HUES48 (cell line): ENCODE measurements around the gene CASKIN2.

Source experiments
- H3K27ac ChIP-seq: one replicate; pipeline ENCODE4 v1.7.0; 2013; ENCODE audit warnings: low read depth, low read length, inconsistent platforms
- H3K27me3 ChIP-seq: 2 replicates; pipeline ENCODE4 v1.6.1; 2013; ENCODE audit warnings: mild to moderate bottlenecking, low read length; ENCODE audit not compliant: control insufficient read depth, insufficient read depth
- H3K36me3 ChIP-seq: 2 replicates; pipeline ENCODE4 v1.6.1; 2013; ENCODE audit warnings: low read length; ENCODE audit not compliant: control insufficient read depth, insufficient read depth
- H3K4me1 ChIP-seq: 2 replicates; pipeline ENCODE4 v1.6.1; 2013; ENCODE audit warnings: mild to moderate bottlenecking, low read length; ENCODE audit not compliant: control insufficient read depth, insufficient read depth
- H3K4me3 ChIP-seq: 2 replicates; pipeline ENCODE4 v1.5.1; 2013; ENCODE audit warnings: mild to moderate bottlenecking, low read depth, low read length
- H3K9ac ChIP-seq: 2 replicates; pipeline ENCODE4 v1.6.1; 2013; ENCODE audit warnings: mild to moderate bottlenecking, low read depth, low read length, moderate library complexity
- H3K9me3 ChIP-seq: 2 replicates; pipeline ENCODE4 v1.6.1; 2013; ENCODE audit warnings: low read length; ENCODE audit not compliant: control insufficient read depth, insufficient read depth

Gene CASKIN2, protein sequence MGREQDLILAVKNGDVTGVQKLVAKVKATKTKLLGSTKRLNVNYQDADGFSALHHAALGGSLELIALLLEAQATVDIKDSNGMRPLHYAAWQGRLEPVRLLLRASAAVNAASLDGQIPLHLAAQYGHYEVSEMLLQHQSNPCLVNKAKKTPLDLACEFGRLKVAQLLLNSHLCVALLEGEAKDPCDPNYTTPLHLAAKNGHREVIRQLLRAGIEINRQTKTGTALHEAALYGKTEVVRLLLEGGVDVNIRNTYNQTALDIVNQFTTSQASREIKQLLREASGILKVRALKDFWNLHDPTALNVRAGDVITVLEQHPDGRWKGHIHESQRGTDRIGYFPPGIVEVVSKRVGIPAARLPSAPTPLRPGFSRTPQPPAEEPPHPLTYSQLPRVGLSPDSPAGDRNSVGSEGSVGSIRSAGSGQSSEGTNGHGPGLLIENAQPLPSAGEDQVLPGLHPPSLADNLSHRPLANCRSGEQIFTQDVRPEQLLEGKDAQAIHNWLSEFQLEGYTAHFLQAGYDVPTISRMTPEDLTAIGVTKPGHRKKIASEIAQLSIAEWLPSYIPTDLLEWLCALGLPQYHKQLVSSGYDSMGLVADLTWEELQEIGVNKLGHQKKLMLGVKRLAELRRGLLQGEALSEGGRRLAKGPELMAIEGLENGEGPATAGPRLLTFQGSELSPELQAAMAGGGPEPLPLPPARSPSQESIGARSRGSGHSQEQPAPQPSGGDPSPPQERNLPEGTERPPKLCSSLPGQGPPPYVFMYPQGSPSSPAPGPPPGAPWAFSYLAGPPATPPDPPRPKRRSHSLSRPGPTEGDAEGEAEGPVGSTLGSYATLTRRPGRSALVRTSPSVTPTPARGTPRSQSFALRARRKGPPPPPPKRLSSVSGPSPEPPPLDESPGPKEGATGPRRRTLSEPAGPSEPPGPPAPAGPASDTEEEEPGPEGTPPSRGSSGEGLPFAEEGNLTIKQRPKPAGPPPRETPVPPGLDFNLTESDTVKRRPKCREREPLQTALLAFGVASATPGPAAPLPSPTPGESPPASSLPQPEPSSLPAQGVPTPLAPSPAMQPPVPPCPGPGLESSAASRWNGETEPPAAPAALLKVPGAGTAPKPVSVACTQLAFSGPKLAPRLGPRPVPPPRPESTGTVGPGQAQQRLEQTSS (N-terminal part only)

DNA sequence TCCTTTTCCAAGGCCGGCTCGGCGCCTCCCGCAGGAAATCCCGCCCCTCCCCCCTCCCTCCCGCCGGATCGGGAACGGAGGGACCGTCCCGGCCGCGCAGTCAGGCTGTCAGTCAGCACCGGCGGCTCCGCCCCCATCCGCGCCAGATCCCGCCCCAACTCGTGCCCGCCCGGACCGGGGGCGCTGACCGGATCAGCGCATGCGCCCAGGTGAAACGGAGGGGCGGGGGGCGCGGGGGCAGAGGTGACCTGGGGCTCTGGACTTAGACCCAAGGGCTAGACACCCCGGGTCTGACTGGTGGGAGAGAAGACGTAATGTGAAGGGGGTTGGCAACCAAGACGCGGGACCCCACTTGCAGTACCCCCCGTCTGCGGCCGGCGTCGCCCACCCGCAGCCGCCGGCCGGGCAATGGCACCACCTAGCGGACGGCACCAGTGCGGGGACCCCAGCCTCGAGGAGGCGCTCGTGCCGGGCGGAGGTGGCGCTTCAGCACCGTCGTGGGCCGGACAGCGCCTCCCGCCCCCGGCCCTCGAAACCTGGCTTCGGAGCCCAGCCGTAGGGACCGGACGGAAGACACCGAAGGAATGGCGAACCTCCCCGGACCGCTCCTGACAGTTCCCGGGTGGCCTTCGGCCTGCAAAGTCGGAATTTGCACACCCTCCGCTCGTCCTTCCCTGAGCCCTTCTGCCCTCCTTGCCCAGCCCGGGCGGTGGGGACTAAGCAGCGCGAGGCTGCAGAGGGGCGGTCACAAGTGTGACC lies at the start of gene CASKIN2:
CASKIN2 (minus strand) TSS at position 42 of the 759 bp plus-strand sequence. CDS start 1,733 bp downstream, outside the sequence.
- no peaks in the 10 kb centered on the region for H3K27me3 ChIP-seq
- H3K9ac ChIP-seq = peak within 1 kb of the TSS; percentile 83
- H3K27ac ChIP-seq = peak within 1 kb of the TSS; percentile 82
- H3K4me1 ChIP-seq = peaks cover 6% of the 10 kb centered on the region; the same call in 1 of the 2 replicates
- peak within 1 kb of the TSS; percentile 98 for H3K4me3 ChIP-seq
- H3K9me3 ChIP-seq = no peaks in the 10 kb centered on the region
- peaks cover 38% of the 10 kb centered on the region for H3K36me3 ChIP-seq

GRCh38 chr17:75565066-75565465 lies 49.7 kb upstream of the CASKIN2 start:
- Histone ChIP-seq H3K27me3 (no peaks in the 10 kb centered on the region), H3K4me1 (no peaks in the 10 kb centered on the region), H3K4me3 (no peak overlapping the region), H3K9me3 (no peaks in the 10 kb centered on the region), H3K9ac (no peak overlapping the region), H3K27ac (no peak overlapping the region), H3K36me3 (peaks cover 24% of the 10 kb centered on the region)

DNA sequence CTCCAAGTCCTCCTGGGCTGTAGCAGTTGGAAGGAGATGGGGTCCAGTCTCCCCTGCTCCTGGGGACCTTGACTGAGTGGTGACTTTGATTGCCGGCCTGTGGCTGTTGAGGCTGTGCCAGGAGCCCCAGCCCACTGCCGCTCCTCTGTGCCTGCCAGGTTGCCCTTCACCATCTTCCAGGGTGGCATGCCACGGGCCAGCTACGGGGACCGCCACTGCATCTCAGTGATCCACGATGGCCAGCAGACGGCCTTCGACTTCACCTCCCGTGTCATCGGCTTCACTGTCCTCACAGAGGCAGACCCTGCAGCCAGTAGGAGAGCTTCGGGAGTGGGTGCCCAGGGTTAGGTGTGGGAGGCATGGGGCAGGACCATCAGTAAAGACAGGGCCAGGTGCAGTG lies 48.9 kb upstream of the CASKIN2 start:
- Histone ChIP-seq H3K9ac (no peak overlapping the region), H3K9me3 (no peaks in the 10 kb centered on the region), H3K4me3 (no peak overlapping the region), H3K27ac (no peak overlapping the region), H3K4me1 (no peaks in the 10 kb centered on the region), H3K27me3 (no peaks in the 10 kb centered on the region), H3K36me3 (peaks cover 23% of the 10 kb centered on the region)

DNA sequence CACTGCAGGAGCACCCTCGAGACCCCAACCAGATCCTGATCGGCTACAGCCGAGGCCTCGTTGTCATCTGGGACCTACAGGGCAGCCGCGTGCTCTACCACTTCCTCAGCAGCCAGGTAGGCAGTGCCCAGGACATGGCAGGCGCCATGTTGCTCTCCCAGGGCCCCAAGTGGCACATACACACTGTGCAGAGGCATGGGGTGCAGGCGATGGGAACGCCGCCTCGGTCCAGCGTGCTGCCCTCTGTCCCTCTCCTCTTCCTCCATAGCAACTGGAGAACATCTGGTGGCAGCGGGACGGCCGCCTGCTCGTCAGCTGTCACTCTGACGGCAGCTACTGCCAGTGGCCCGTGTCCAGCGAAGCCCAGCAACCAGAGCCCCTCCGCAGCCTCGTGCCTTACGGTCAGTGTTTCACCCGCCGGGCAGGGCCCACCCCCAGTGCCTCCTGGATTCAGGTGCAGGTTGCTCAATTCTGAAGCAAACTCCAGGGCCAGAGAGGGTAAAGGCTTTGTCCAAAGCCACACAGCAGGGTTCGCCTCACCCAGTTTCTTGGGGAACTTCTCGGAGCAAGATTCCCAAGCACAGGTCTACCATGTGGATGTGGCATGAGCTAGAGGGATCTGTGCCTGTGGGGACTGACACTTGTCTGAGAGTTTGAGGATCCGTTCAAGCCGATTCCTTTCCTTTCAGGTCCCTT lies 47.9 kb upstream of the CASKIN2 start:
- Histone ChIP-seq H3K27ac (no peak overlapping the region), H3K4me3 (no peak overlapping the region), H3K4me1 (no peaks in the 10 kb centered on the region), H3K27me3 (no peaks in the 10 kb centered on the region), H3K9me3 (no peaks in the 10 kb centered on the region), H3K36me3 (peaks cover 17% of the 10 kb centered on the region), H3K9ac (no peak overlapping the region)

- Histone ChIP-seq H3K9ac (no peak overlapping the region), H3K9me3 (no peaks in the 10 kb centered on the region), H3K4me3 (no peak overlapping the region), H3K4me1 (no peaks in the 10 kb centered on the region), H3K27ac (no peak overlapping the region), H3K36me3 (peaks cover 17% of the 10 kb centered on the region), H3K27me3 (no peaks in the 10 kb centered on the region)
These were observed 46.7 kb upstream of the CASKIN2 start for GRCh38 chr17:75561927-75562603.

DNA sequence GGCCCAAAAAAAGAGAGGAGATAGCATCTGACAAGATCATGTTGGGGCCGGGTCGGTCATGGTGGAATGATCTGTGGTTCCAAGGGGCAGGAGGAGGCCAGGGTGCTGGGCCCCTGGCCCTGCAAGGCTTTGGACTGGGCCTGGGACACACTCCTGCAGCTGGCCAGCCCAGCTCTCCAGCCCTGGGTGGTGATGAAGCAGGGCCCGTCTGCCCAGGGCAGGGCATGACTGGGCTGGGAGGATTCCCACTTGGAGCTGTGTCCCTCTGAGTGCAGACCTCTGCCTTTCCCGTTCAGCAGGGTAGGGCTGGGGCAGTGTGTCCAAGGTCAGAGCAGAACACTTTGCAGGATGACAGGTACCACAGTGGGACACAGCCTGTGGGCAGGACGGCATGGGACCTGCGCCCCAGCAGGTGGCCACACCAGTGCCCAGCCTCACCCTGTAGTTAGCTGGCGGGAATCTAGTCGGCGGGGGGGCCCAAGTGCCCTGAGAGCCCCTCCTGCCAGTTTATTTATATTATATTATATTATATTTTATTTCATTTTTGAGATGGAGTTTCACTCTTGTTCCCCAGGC lies 44.7 kb upstream of the CASKIN2 start:
- Histone ChIP-seq H3K9ac (no peak overlapping the region), H3K9me3 (no peaks in the 10 kb centered on the region), H3K4me1 (no peaks in the 10 kb centered on the region), H3K36me3 (peaks cover 17% of the 10 kb centered on the region), H3K4me3 (no peak overlapping the region), H3K27me3 (no peaks in the 10 kb centered on the region), H3K27ac (no peak overlapping the region)

GRCh38 chr17:75558666-75559530 lies 43.6 kb upstream of the CASKIN2 start:
- Histone ChIP-seq H3K9ac (no peak overlapping the region), H3K27me3 (no peaks in the 10 kb centered on the region), H3K36me3 (peaks cover 13% of the 10 kb centered on the region), H3K4me1 (no peaks in the 10 kb centered on the region), H3K9me3 (no peaks in the 10 kb centered on the region), H3K27ac (no peak overlapping the region), H3K4me3 (no peak overlapping the region)

- Histone ChIP-seq H3K4me1 (peaks cover under 1% of the 10 kb centered on the region; the same call in 1 of the 2 replicates), H3K36me3 (peaks cover 4% of the 10 kb centered on the region; the same call in 1 of the 2 replicates), H3K9me3 (no peaks in the 10 kb centered on the region), H3K9ac (no peak overlapping the region), H3K4me3 (no peak overlapping the region), H3K27me3 (no peaks in the 10 kb centered on the region), H3K27ac (no peak overlapping the region)
These were observed 42.7 kb upstream of the CASKIN2 start for GRCh38 chr17:75557852-75558665.
